ENCODE measurements around the gene EDDM3A. TPM values are rescaled to one million over a fixed set of nuclear protein-coding genes. Genes with fewer than 3 reads are reported as not detected.

Gene EDDM3A
- total RNA-seq, 1 donor from 2014 or later, result not detected

DNA sequence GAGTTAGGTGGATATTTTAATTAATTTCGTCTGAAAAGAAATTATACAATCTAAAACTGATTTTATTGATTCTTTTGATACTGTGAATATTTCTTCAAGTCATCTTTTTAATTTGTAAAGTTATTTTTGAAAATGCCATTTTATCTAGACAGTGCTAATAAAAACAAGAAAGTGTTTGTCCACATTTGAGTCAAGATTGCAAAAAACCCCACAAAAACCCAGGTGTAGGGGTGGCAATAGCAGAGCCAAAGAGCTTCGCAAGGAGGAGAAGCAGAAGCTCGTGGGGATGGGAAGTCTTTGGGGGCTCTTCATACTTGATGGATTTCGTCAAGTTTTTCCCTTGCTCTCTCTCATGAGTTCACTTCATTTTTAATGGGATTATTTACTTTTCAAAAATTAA, 41.3 kb downstream of the EDDM3A start:
- no peaks in the 10 kb centered on the region for H3K36me3 Mint-ChIP-seq (ENCODE audit: low read depth)
- peaks cover 2% of the 10 kb centered on the region for H3K9me3 Mint-ChIP-seq
- peaks cover 23% of the 10 kb centered on the region for H3K4me1 Mint-ChIP-seq
- H3K4me3 Mint-ChIP-seq, result no peak overlapping the region
- DNase-seq (ENCODE audit: low read depth, low spot score), result no peak
- TF ChIP-seq, protein P1, sequence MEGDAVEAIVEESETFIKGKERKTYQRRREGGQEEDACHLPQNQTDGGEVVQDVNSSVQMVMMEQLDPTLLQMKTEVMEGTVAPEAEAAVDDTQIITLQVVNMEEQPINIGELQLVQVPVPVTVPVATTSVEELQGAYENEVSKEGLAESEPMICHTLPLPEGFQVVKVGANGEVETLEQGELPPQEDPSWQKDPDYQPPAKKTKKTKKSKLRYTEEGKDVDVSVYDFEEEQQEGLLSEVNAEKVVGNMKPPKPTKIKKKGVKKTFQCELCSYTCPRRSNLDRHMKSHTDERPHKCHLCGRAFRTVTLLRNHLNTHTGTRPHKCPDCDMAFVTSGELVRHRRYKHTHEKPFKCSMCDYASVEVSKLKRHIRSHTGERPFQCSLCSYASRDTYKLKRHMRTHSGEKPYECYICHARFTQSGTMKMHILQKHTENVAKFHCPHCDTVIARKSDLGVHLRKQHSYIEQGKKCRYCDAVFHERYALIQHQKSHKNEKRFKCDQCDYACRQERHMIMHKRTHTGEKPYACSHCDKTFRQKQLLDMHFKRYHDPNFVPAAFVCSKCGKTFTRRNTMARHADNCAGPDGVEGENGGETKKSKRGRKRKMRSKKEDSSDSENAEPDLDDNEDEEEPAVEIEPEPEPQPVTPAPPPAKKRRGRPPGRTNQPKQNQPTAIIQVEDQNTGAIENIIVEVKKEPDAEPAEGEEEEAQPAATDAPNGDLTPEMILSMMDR (conservative IDR thresholded peaks at IDR 0.05), result no peak
- H3K27me3 Mint-ChIP-seq (ENCODE audit: low read depth), result no peaks in the 10 kb centered on the region
- no peak overlapping the region for H3K27ac Mint-ChIP-seq (ENCODE audit: unreplicated experiment)

DNA sequence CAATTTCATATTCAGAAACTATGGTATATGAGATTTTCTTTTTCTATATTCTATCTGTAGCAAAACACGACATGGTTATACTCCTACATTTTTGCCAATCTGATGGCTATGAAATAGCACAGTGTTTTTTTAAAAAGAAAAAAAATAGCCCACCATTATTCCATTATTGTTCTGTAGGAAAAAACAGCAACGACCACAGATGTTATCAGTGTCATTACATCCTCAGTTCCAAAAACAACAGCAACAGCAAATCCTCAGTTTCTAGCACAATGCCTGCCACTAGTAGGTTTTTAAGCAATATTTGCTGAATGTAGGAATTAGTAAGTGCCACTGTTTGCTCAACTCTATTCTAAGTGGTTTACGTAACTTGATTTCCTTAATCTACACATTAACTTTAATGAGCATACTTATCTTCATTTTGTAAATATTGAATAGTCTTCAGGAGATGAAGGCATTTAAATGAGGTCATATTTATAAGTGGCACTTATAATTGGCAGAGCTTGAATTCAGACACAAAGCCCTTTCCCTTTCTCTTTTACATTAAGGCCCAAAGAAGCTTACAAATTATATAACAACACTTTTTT, 43.6 kb downstream of the EDDM3A start:
- no peaks in the 10 kb centered on the region for H3K27me3 Mint-ChIP-seq (ENCODE audit: low read depth)
- no peak overlapping the region for H3K4me3 Mint-ChIP-seq
- no peak for DNase-seq (ENCODE audit: low read depth, low spot score)
- H3K27ac Mint-ChIP-seq (ENCODE audit: unreplicated experiment), result no peak overlapping the region
- no peaks in the 10 kb centered on the region for H3K36me3 Mint-ChIP-seq (ENCODE audit: low read depth)
- H3K9me3 Mint-ChIP-seq, result peaks cover 2% of the 10 kb centered on the region
- TF ChIP-seq, protein P1 (conservative IDR thresholded peaks at IDR 0.05), result no peak
- H3K4me1 Mint-ChIP-seq, result peaks cover 21% of the 10 kb centered on the region

DNA sequence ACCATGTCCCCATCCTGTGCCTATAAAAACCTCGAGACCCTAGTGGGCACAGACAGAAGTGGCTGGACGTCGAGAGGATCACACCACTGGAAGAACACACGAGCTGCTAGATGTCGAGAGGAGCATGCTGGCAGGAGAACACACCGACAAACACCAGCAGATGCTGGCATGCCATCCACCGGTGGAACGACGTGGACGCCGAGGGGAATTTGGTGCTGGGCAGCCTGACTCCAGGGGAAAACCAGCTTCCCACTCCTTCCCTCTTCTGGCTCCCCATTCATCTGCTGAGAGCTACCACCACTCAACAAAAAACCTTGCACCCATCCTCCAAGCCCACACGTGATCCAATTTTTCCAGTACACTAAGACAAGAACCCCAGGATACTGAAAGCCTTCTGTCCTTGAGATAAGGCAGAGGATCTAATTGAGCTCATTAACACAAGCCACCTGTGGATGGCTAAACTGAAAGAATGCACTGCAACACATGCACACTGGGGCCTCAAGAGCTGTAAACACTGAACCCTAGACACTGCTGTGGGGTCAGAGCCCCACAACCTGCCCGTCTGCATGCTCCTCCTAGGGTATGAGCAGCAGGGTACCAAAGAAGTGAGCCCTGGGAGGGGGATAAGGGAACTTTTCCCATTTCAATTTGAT, 44.9 kb downstream of the EDDM3A start:
- TF ChIP-seq, protein P1 (conservative IDR thresholded peaks at IDR 0.05), result no peak
- Mint-ChIP-seq H3K27ac (ENCODE audit: unreplicated experiment) (peak overlapping the region; percentile 57), H3K27me3 (ENCODE audit: low read depth) (no peaks in the 10 kb centered on the region), H3K4me3 (no peak overlapping the region), H3K9me3 (peaks cover 2% of the 10 kb centered on the region), H3K4me1 (peaks cover 21% of the 10 kb centered on the region), H3K36me3 (ENCODE audit: low read depth) (no peaks in the 10 kb centered on the region)
- DNase-seq (ENCODE audit: low read depth, low spot score), result no peak

DNA sequence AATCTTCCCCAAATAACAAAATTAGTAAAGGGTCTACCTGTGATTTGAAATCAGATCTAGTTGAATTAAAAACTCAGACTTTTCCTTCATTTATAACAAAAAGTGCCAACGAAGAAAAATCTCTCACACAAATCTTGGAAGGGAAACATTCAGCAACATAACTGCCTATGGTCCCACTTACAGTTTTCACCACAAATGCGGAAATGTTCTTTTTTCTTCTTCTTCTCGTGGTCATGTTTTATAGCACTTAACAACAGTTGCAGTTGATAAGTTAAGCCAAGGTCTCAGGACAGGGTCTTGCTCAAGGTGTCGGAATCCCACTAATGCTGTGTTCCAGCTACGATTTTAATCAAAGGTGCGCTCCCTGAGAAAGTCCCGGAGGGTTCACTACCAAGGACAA, 45.5 kb downstream of the EDDM3A start:
- Mint-ChIP-seq H3K27ac (ENCODE audit: unreplicated experiment) (no peak overlapping the region), H3K9me3 (peaks cover 2% of the 10 kb centered on the region), H3K4me1 (peaks cover 21% of the 10 kb centered on the region), H3K4me3 (no peak overlapping the region), H3K27me3 (ENCODE audit: low read depth) (no peaks in the 10 kb centered on the region), H3K36me3 (ENCODE audit: low read depth) (no peaks in the 10 kb centered on the region)
- no peak for DNase-seq (ENCODE audit: low read depth, low spot score)
- TF ChIP-seq, protein P1 (conservative IDR thresholded peaks at IDR 0.05), result no peak

DNA sequence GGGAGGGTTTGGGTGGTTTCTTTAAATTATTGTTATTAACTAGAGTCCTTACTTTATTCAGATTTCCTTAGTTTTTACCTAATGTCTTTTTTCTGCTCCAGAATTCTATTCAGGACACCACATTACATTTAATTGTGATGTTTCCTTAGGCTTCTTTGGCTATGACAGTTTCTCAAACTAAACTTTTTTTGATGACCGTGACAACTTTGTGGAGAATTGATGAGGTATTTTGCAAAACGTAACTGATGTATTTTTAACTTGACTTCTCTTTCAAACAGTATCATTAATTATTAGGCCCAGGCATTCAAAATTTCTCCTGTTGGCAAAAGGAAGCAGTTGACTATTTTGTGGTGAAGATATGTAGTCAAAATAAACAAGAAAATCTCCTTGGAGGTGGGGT, 45.9 kb downstream of the EDDM3A start:
- H3K36me3 Mint-ChIP-seq (ENCODE audit: low read depth), result no peaks in the 10 kb centered on the region
- H3K27me3 Mint-ChIP-seq (ENCODE audit: low read depth), result no peaks in the 10 kb centered on the region
- no peak overlapping the region for H3K27ac Mint-ChIP-seq (ENCODE audit: unreplicated experiment)
- H3K9me3 Mint-ChIP-seq, result peaks cover 2% of the 10 kb centered on the region
- peaks cover 21% of the 10 kb centered on the region for H3K4me1 Mint-ChIP-seq
- no peak overlapping the region for H3K4me3 Mint-ChIP-seq
- no peak for DNase-seq (ENCODE audit: low read depth, low spot score)
- TF ChIP-seq, protein P1 (conservative IDR thresholded peaks at IDR 0.05), result no peak
